Measurements from ENCODE around the gene TFF2.

DNA sequence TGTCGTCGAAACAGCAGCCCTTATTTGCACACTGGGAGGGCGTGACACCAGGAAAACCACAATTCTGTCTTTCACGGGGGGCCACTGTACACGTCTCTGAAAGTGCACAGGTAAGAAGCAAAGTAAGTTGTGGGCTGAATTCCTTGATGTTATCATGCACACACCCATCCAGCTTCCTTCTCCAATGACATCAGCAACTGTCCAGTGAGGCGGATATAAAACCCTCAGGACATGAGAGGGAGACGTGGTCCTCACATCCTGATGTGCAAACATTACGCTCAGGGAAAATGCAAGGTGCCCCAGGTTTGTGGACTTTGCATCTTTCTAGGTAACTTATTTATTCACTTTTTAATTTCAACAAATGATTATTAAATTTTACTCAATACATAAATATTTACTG lies 12.5 kb upstream of the TFF2 start:
- TF ChIP-seq CTCF (IDR thresholded peaks at IDR 0.05) (no peak), POLR2A (IDR thresholded peaks at IDR 0.05) (no peak)
